Measurements from ENCODE around the gene FANCE.
A peak's percentile ranks its signal among the peaks of the same experiment; 100 is the strongest.

The FANCE gene

GRCh38 chr6:35468181-35468979, 16.2 kb downstream of the FANCE start, which contains the start of gene RPL10A:
Gene RPL10A (plus strand): TSS chr6:35468401. CDS start chr6:35468435, 34 bp downstream.
- DNase-seq: peak; percentile 62 to 98 (median 92)

DNA sequence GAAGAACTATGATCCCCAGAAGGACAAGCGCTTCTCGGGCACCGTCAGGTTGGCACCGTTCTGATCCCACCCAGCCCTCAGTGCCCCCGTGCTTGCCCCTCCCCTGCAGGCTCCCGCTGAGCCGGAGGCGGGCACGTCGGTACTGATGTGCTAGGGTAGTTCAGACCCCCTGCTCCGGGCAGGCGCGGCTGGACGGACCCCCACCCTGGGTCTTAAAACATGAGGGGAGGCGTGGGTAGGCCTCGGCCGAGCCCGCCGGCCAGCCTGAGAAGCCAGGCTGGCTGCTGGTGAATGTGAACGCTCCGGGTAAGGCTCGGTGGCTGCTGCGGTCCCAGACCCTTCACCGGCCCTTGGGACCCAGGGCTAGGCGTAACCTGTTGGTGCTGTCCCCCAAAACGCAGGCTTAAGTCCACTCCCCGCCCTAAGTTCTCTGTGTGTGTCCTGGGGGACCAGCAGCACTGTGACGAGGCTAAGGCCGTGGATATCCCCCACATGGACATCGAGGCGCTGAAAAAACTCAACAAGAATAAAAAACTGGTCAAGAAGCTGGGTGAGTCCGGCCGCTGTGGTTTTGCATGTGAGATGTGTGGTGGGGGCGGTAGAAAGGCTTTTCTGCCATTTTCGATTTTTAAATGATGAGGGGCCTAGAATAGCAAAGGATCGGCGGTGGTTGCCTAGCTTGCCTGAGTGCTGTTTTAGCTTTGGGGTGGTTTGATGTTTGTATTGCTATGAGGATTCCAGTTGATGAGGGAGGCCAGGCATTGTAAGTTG, 17.0 kb downstream of the FANCE start:
- DNase-seq: peak in 10 of 58 donors; percentile 41 to 70 (median 54)

DNA sequence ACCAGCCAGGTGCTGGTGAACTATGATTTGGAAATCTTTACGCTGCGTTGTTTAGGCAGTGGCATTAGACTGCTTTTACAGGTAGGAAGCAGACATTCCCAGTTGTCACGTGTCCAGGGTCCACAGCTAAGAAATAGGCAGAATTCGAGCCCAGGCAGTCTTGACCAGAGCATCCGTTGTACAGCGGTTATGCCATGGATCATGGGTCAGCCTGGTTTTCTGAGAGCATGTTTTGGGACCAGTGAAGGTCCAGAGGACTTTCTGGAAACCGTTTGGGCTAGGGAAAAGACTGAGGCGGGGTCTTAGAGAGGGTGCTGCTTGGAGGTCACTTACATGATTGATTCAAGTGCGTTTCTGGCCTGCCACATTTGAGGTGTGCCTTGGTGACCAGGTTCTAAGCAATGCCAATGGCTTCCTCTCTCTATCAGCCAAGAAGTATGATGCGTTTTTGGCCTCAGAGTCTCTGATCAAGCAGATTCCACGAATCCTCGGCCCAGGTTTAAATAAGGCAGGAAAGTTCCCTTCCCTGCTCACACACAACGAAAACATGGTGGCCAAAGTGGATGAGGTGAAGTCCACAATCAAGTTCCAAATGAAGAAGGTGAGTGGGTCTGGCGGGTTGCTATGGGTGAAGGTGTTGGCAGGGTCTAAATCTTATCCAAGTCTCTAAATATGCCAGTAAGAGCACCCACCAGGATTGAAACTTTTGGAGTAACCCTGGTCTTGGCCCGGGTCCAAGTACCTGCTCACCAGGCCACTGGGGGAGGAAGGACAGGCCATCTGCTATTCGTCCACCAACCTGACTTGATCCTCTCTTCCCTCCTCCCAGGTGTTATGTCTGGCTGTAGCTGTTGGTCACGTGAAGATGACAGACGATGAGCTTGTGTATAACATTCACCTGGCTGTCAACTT, 17.9 kb downstream of the FANCE start:
- DNase-seq: peak in 1 of 58 donors; percentile 5

DNA sequence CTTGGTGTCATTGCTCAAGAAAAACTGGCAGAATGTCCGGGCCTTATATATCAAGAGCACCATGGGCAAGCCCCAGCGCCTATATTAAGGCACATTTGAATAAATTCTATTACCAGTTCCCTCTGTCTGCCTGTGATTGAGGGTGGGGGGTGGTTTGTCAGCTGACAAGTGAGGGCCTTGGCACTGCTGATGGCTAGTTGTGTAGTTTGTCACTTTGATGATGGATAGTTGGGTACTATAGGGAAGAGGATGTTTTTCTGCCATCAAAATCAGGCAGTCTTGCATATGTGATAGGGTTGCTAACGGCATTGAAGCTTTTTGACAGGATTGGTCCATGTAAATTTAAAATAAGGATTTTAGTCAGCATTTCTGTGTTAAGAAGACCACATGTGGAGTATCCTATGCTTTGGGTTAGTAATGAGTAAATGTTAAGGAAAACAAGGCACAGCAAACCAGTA, 18.6 kb downstream of the FANCE start:
- DNase-seq: no peak

GRCh38 chr6:35471836-35472345, 19.8 kb downstream of the FANCE start:
- DNase-seq: no peak

DNA sequence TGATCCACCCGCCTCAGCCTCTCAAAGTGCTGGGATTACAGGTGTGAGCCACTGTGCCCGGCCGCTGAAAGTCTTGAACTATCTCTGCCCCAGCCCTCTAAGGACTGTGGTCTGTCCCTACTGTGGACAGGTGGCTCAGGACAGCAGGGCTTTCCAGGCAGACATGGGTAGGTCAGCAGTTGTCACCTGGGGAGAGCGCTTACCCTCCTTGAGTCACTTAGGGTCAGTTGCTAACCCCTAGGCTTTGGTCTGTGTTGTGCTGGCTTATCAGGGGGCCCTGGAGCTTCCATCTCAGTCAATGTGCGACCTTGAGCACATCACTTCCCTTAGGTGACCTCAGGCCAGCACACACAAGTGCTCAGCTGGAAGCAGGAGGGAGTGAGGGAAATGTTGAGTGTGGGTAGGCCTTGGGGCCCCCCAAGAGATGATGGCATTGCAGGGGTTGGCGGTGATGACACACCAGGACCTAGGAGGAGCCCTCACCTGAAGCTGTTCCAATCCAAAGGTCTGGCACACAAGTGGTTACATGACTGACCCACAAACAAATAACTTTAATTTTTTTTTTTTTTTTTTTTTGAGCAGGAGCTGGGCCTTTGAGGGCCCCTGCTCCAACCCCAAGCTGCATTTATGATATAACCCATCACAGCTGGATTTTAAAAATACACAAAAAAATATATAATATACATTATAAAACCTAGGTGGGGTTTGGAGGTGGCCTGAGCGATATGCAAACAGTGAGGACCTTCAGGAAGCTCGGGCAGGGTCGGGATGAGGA, 21.1 kb downstream of the FANCE start:
- DNase-seq: no peak

- DNase-seq: no peak
Observed at GRCh38 chr6:35473850-35474130, 21.7 kb downstream of the FANCE start.

DNA sequence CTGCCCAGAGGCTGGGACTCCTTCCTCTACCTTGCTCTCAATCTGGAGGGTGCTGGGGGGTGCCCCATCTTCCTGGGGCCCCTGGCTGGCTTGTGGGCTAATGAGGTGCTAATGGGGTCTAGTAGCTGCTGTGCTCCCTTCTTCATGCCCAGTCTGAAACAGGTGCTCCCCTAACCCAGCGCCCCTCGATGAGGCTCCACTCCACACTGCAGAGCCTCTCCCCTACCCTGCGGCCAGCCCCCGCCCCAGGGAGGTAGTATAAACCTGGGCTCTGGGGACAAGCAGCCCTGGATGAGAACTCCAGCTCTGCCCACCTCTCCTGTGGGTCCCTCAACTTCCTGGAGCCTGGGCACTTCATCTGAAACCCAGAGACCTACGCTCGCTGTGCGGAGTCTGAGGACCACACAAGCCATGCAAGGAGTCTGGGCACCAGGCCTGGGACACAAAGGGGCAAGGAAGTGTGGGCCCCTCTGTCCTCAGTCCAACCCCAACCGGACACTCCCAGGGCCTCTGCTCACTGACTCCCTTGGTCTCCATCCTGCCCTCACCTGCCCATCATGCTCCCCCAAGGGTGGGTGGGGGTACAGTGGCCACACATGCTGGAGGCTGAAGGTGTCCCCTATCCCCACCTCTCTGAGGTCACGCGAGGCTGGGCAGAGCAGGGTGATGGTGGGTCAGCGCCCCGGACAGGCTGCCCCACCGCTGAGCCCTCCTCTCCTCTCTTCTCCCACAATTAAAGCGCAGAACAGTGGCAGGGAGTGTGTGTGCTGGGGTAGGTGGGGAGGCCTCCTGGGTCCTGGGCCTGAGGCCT, 22.2 kb downstream of the FANCE start:
- no peak for DNase-seq

GRCh38 chr6:35474942-35475570, 22.9 kb downstream of the FANCE start:
- no peak for DNase-seq

GRCh38 chr6:35475573-35475972, 23.4 kb downstream of the FANCE start:
- peak in 1 of 58 donors; percentile 16 for DNase-seq

DNA sequence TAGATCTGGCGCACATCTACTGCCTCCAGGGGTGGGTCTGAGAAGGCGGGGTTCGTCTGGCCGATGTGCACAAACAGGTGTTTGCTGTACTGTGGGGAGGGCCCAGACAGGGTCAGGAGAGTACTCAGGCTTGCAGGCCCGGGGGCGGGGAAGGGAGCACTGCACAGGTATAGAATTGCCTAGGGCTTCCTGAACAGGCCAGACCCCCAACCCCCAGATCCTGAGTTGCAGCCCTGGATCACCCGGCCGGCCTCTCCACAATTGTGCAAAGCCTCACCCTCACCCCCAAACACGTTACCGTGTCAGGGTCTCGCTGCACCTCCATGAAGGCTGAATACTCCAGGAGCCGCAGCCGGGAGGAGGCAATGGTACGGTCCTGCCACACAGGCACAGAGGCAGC, 23.9 kb downstream of the FANCE start:
- no peak for DNase-seq

DNA sequence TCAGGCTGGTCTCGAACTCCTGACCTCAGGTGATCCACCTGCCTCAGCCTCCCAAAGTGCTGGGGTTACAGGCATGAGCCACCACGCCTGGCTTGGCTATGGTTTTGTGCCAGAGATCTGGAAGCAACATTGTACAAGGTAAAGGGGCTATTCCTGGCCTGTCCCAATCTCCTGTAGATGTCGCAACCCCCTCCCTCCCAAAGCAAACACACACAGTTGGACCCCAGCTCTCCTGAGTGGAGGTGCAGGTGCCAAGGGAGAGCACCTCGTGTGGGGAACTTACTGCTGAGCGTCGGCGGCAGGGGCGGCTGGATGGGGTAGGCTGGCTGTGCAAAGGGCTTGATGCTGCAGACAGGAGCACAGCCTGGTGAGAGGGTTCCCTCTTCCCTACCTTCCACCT, 24.9 kb downstream of the FANCE start:
- DNase-seq: no peak

GRCh38 chr6:35477551-35478179, 25.5 kb downstream of the FANCE start:
- DNase-seq: no peak

- no peak for DNase-seq
Observed at GRCh38 chr6:35478259-35478658, 26.1 kb downstream of the FANCE start.

- DNase-seq: no peak
Observed at GRCh38 chr6:35480176-35480575, 28.0 kb downstream of the FANCE start.

- no peak for DNase-seq
Observed at GRCh38 chr6:35481226-35481625, 29.1 kb downstream of the FANCE start.

DNA sequence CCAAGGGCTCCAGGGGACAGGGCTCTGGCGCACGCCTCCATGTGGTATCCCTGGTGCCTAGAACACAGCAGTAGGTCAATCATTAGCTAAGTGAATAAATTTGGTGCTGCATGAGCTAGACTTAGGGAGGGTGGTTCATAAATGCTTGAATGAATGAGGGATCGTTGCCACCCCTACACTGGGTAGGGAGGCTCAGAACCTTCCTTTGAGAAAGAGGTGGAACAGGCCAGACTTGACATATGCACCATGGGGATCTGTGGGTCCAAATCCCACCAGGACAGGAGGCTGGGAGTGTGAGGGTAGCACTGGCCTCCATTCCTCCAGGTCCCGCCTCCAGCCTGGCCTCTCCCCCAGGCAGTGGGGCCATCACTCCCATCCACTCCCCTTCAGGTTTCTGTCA, 30.9 kb downstream of the FANCE start:
- DNase-seq: no peak

GRCh38 chr6:35483490-35483889, 31.4 kb downstream of the FANCE start:
- no peak for DNase-seq
